Measurements from ENCODE around the gene B4GALNT4.
"Not testable (repeated sequence)": the region's sequence is repeated elsewhere in the genome, so short reads cannot be mapped to it uniquely, and the experiment has no call there.

The B4GALNT4 gene

GRCh38 chr11:394858-395655 lies 25.8 kb downstream of the B4GALNT4 start:
- DNase-seq = no peak

- no peak for DNase-seq
These were observed 26.6 kb downstream of the B4GALNT4 start for GRCh38 chr11:395866-396265.

- peak; percentile 26 for DNase-seq
These were observed 27.2 kb downstream of the B4GALNT4 start for GRCh38 chr11:396511-396947.

GRCh38 chr11:396948-397548 lies 27.7 kb downstream of the B4GALNT4 start:
- peak; percentile 86 for DNase-seq

GRCh38 chr11:398826-399225 lies 29.5 kb downstream of the B4GALNT4 start:
- DNase-seq = peak; percentile 38

- DNase-seq = no peak
These were observed 30.5 kb downstream of the B4GALNT4 start for GRCh38 chr11:399731-400211.

- no peak for DNase-seq
These were observed 31.0 kb downstream of the B4GALNT4 start for GRCh38 chr11:400241-400689.

- not testable (repeated sequence) for DNase-seq
These were observed 31.9 kb downstream of the B4GALNT4 start for GRCh38 chr11:401196-401595.

GRCh38 chr11:403021-403760 lies 33.9 kb downstream of the B4GALNT4 start:
- DNase-seq = no peak

- no peak for DNase-seq
These were observed 34.6 kb downstream of the B4GALNT4 start for GRCh38 chr11:403761-404431.

GRCh38 chr11:404551-405264 lies 35.4 kb downstream of the B4GALNT4 start:
- no peak for DNase-seq

GRCh38 chr11:405323-405953 lies 36.1 kb downstream of the B4GALNT4 start:
- DNase-seq = peak; percentile 17

GRCh38 chr11:405954-406795 lies 36.9 kb downstream of the B4GALNT4 start:
- DNase-seq = no peak

GRCh38 chr11:406796-407650 lies 37.7 kb downstream of the B4GALNT4 start:
- peak; percentile 88 for DNase-seq

GRCh38 chr11:407651-408123 lies 38.4 kb downstream of the B4GALNT4 start:
- DNase-seq = no peak

GRCh38 chr11:408154-409007 lies 39.1 kb downstream of the B4GALNT4 start:
- DNase-seq = no peak

GRCh38 chr11:409008-409599 lies 39.8 kb downstream of the B4GALNT4 start:
- no peak for DNase-seq

All from NCI-H69 (cell line).